Keratinocyte (primary cell): ENCODE measurements around the gene MEF2B. TPM values are rescaled to one million over a fixed set of nuclear protein-coding genes. Genes with fewer than 3 reads are reported as not detected.

ENCODE experiments used
- DNase-seq: peaks from one replicate; pipeline ENCODE4 v3.0.0-alpha.2; 2011; ENCODE audit warnings: low read depth, missing footprints, low spot score
- FAIRE-seq: peaks from 2 replicates; lab custom pipeline; 2011; peaks lifted over from hg19 to GRCh38; lab: Jason Lieb, UNC
- H2AFZ ChIP-seq: 2 replicates; pipeline ENCODE4 v1.6.0; 2012; ENCODE audit warnings: low read length, control low read depth, inconsistent platforms; ENCODE audit not compliant: control insufficient read depth
- H3K27ac ChIP-seq: 2 replicates; pipeline ENCODE4 v1.5.1; 2011; ENCODE audit warnings: low read length; ENCODE audit not compliant: control insufficient read depth, insufficient read depth
- H3K27me3 ChIP-seq: 3 replicates; pipeline ENCODE4 v1.6.0; 2011; ENCODE audit warnings: low read length; ENCODE audit not compliant: control insufficient read depth, insufficient read depth; ENCODE audit errors: extremely low read depth
- H3K36me3 ChIP-seq, 2 experiments: 2 replicates in 1 of 2; 3 replicates in 1 of 2; pipeline ENCODE4 v1.5.1; 2011; ENCODE audit warnings: low read length in 2 of 2, mild to moderate bottlenecking in 1 of 2; ENCODE audit not compliant: control insufficient read depth in 2 of 2, insufficient read depth in 2 of 2; ENCODE audit errors: extremely low read depth in 1 of 2
- H3K4me1 ChIP-seq: 3 replicates; pipeline ENCODE4 v1.5.1; 2011; ENCODE audit warnings: low read length; ENCODE audit not compliant: control insufficient read depth, insufficient read depth; ENCODE audit errors: extremely low read depth
- H3K4me2 ChIP-seq: 3 replicates; pipeline ENCODE4 v1.6.0; 2011; ENCODE audit warnings: low read depth, low read length; ENCODE audit not compliant: control insufficient read depth, insufficient read depth; ENCODE audit errors: extremely low read depth
- H3K4me3 ChIP-seq, 3 experiments: fragments of 200-600 bp in 1 of 3; sonication (generic) in 1 of 3; 2 replicates in 2 of 3; 3 replicates in 1 of 3; pipeline ENCODE4 v1.5.1; 2011 to 2016; ENCODE audit warnings: low read length in 3 of 3, mild to moderate bottlenecking in 3 of 3, control low read depth in 2 of 3, inconsistent platforms in 1 of 3, low read depth in 1 of 3, mixed read lengths in 1 of 3, mixed run types in 1 of 3, moderate library complexity in 1 of 3; ENCODE audit not compliant: control insufficient read depth in 2 of 3, insufficient read depth in 2 of 3; ENCODE audit errors: extremely low read depth in 1 of 3
- H3K79me2 ChIP-seq: 2 replicates; pipeline ENCODE4 v1.6.0; 2012; ENCODE audit warnings: low read length; ENCODE audit not compliant: control insufficient read depth, insufficient read depth
- H3K9ac ChIP-seq: 3 replicates; pipeline ENCODE4 v1.6.0; 2011; ENCODE audit warnings: low read length; ENCODE audit not compliant: control insufficient read depth, insufficient read depth; ENCODE audit errors: extremely low read depth
- H3K9me1 ChIP-seq: 3 replicates; pipeline ENCODE4 v1.6.0; 2011; ENCODE audit warnings: low read length; ENCODE audit not compliant: control insufficient read depth, insufficient read depth; ENCODE audit errors: extremely low read depth
- H3K9me3 ChIP-seq: 2 replicates; pipeline ENCODE4 v1.5.1; 2012; ENCODE audit warnings: low read depth, low read length; ENCODE audit not compliant: control insufficient read depth
- H4K20me1 ChIP-seq: 3 replicates; pipeline ENCODE4 v1.6.0; 2011; ENCODE audit warnings: low read length; ENCODE audit not compliant: control insufficient read depth, insufficient read depth; ENCODE audit errors: extremely low read depth
- EZH2 ChIP-seq: IDR thresholded peaks from one replicate; pipeline ENCODE4 v1.6.1; 2012; ENCODE audit warnings: inconsistent platforms, mild to moderate bottlenecking, low read length, moderate library complexity
- dilution Hi-C: fragments of 300-500 bp; cut with MboI; formaldehyde crosslinking; loops from one replicate; pipeline ENCODE4 v1.7.0; 2020; ENCODE audit warnings: low sequenced_read_pairs; ENCODE audit not compliant: extremely low pct_ligation_motif_present
- polyA plus RNA-seq, 5 experiments: library from polyadenylated mRNA; depleted of rRNA in 3 of 5; stranded (reverse) in 3 of 5; stranded (forward) in 1 of 5; unstranded in 1 of 5; fragments of >200 nt; gene quantifications; 1 replicate in 1 of 5; 2 replicates in 3 of 5; 3 replicates in 1 of 5; pipeline versions ENCODE4 v1.2.1 to v1.2.3, GENCODE V29; 2011 to 2012; ENCODE audit warnings: missing spikeins in 2 of 5, low read depth in 1 of 5, low replicate concordance in 1 of 5
- TF ChIP-seq, protein P1 (sequence below), 3 experiments: IDR thresholded peaks in 1 of 3; conservative IDR thresholded peaks in 1 of 3; optimal IDR thresholded peaks in 1 of 3; 2 replicates in 2 of 3; 3 replicates in 1 of 3; pipeline versions ENCODE3 to v1.5.1; 2011; ENCODE audit warnings: low read length in 3 of 3, mild to moderate bottlenecking in 3 of 3, moderate library complexity in 2 of 3, control low read depth in 1 of 3, inconsistent platforms in 1 of 3; ENCODE audit not compliant: insufficient read depth in 2 of 3; ENCODE audit errors: extremely low read depth in 1 of 3

Gene MEF2B
- polyA plus RNA-seq, 1 donor (not counting 4 experiments of a cell fraction or from before 2014, with no cell fraction given) = 0.05 TPM

DNA sequence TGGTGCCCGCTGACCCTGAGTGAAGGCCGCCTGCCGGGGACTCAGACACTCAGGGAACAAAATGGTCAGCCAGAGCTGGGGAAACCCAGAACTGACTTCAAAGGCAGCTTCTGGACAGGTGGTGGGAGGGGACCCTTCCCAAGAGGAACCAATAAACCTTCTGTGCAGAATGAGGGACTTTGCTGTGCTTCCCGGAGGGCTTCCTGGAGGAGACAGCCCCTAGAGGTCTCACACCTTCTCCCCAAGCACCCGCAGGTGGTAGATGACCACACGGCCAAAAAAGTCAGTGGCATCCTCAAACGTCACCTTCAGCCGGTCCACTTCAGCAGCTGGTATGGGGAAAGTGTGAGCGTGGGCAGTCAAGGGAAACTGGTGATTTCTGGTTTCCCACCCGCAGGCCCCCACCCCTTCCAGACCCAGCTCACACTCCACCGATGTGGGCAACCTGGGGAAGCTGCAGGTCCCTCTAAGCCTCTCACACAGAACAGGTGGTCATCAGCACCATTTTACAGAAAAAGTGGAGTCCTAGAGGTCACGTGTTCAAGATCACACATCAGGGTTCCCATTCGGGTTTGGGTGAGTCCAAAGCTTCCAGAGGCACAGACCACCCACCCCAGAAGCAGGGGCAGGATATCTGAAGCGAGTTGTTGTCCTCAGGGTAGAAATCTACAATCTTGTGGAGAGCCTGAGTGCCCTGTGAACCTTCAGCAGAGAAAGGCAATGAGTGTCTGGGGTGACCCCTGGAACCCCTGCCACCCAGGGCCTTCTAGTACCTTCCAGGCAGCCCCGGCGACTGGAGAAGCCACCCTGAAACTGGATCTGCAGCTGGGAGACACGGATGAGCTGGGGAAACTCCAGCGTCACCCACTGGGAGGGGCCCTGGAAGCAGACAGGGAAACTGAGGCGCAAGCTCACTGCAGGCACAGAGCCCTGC, 31.9 kb upstream of the MEF2B start:
- Histone ChIP-seq H3K27ac (peak overlapping the region; percentile 82), H3K9me1 (no peaks in the 10 kb centered on the region), H2AFZ (peak overlapping the region; percentile 27), H3K9ac (peak overlapping the region; percentile 90), H3K4me1 (peaks cover 8% of the 10 kb centered on the region), H3K4me2 (peak overlapping the region; percentile 92), H3K9me3 (no peaks in the 10 kb centered on the region), H3K36me3 (peaks cover 19% of the 10 kb centered on the region in 2 experiments), H3K27me3 (no peaks in the 10 kb centered on the region), H4K20me1 (no peaks in the 10 kb centered on the region), H3K79me2 (peaks cover 14% of the 10 kb centered on the region), H3K4me3 (peak overlapping the region; percentile 62 to 87 (median 85))
- no peak for DNase-seq
- dilution Hi-C loops = no loop called here
- no peak for TF ChIP-seq EZH2
- TF ChIP-seq, protein P1, sequence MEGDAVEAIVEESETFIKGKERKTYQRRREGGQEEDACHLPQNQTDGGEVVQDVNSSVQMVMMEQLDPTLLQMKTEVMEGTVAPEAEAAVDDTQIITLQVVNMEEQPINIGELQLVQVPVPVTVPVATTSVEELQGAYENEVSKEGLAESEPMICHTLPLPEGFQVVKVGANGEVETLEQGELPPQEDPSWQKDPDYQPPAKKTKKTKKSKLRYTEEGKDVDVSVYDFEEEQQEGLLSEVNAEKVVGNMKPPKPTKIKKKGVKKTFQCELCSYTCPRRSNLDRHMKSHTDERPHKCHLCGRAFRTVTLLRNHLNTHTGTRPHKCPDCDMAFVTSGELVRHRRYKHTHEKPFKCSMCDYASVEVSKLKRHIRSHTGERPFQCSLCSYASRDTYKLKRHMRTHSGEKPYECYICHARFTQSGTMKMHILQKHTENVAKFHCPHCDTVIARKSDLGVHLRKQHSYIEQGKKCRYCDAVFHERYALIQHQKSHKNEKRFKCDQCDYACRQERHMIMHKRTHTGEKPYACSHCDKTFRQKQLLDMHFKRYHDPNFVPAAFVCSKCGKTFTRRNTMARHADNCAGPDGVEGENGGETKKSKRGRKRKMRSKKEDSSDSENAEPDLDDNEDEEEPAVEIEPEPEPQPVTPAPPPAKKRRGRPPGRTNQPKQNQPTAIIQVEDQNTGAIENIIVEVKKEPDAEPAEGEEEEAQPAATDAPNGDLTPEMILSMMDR (optimal IDR thresholded peaks at IDR 0.05 in 1 of 3, IDR thresholded peaks at IDR 0.05 in 1 of 3, conservative IDR thresholded peaks at IDR 0.05 in 1 of 3; ENCODE audit: extremely low read depth in 1 of 3, insufficient read depth in 2 of 3, low read length in 3 of 3) = no peak
- FAIRE-seq = no peak

DNA sequence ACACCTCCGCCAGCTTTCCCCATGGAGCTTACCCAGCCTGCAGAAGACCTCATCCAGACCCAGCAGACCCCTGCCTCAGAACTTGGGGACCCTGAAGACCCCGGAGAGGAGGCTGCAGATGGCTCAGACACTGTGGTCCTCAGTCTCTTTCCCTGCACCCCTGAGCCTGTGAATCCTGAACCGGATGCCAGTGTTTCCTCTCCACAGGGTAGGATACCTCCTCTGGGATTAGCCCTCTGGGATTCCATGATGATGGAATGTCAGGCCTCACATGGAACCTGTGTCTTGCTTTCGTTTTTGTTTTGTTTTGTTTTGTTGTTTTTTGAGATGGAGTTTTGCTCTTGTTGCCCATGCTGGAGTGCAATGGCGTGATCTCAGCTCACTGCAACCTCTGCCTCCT, 23.9 kb upstream of the MEF2B start:
- TF ChIP-seq, protein P1 (optimal IDR thresholded peaks at IDR 0.05 in 1 of 3, IDR thresholded peaks at IDR 0.05 in 1 of 3, conservative IDR thresholded peaks at IDR 0.05 in 1 of 3; ENCODE audit: extremely low read depth in 1 of 3, insufficient read depth in 2 of 3, low read length in 3 of 3) = no peak
- no peak for TF ChIP-seq EZH2
- FAIRE-seq = no peak
- Histone ChIP-seq H3K4me2 (peak overlapping the region; percentile 90), H3K4me1 (peaks cover 14% of the 10 kb centered on the region), H4K20me1 (no peaks in the 10 kb centered on the region), H3K9me3 (no peaks in the 10 kb centered on the region), H3K4me3 (peak overlapping the region in 1 of 3 experiments; percentile 26), H3K36me3 (peaks cover 6 to 29% of the 10 kb centered on the region in 2 experiments), H3K79me2 (peaks cover 48% of the 10 kb centered on the region), H3K9ac (peak overlapping the region; percentile 100), H3K27me3 (no peaks in the 10 kb centered on the region), H3K27ac (no peak overlapping the region), H3K9me1 (no peaks in the 10 kb centered on the region), H2AFZ (no peak overlapping the region)
- dilution Hi-C loops = no loop called here
- DNase-seq = no peak
